ENCODE measurements around the gene EIF2D.

The EIF2D gene

GRCh38 chr1:206600527-206600926 lies 11.7 kb downstream of the EIF2D start:
- H3K4me3 ChIP-seq (ENCODE audit: low read depth, low read length), result no peak overlapping the region
- no peak overlapping the region for H3K27ac ChIP-seq (ENCODE audit: low read depth, low read length)
- H3K9ac ChIP-seq (ENCODE audit: low read depth, low read length), result no peak overlapping the region
- H3K36me3 ChIP-seq (ENCODE audit: control insufficient read depth, insufficient read depth, low read length), result peaks cover 73% of the 10 kb centered on the region
- no peaks in the 10 kb centered on the region for H3K27me3 ChIP-seq (ENCODE audit: control insufficient read depth, insufficient read depth, low read length)
- H3K9me3 ChIP-seq (ENCODE audit: control insufficient read depth, insufficient read depth, low read length), result no peaks in the 10 kb centered on the region
- no peaks in the 10 kb centered on the region for H3K4me1 ChIP-seq (ENCODE audit: control insufficient read depth, insufficient read depth, low read length)

- Histone ChIP-seq H3K27me3 (ENCODE audit: control insufficient read depth, insufficient read depth, low read length) (no peaks in the 10 kb centered on the region), H3K4me3 (ENCODE audit: low read depth, low read length) (no peak overlapping the region), H3K36me3 (ENCODE audit: control insufficient read depth, insufficient read depth, low read length) (peaks cover 87% of the 10 kb centered on the region), H3K4me1 (ENCODE audit: control insufficient read depth, insufficient read depth, low read length) (no peaks in the 10 kb centered on the region), H3K27ac (ENCODE audit: low read depth, low read length) (no peak overlapping the region), H3K9ac (ENCODE audit: low read depth, low read length) (no peak overlapping the region), H3K9me3 (ENCODE audit: control insufficient read depth, insufficient read depth, low read length) (no peaks in the 10 kb centered on the region)
Observed at GRCh38 chr1:206596319-206596666, 16.0 kb downstream of the EIF2D start.

- peaks cover 90% of the 10 kb centered on the region for H3K36me3 ChIP-seq (ENCODE audit: control insufficient read depth, insufficient read depth, low read length)
Observed at GRCh38 chr1:206595581-206596318, 16.5 kb downstream of the EIF2D start.

DNA sequence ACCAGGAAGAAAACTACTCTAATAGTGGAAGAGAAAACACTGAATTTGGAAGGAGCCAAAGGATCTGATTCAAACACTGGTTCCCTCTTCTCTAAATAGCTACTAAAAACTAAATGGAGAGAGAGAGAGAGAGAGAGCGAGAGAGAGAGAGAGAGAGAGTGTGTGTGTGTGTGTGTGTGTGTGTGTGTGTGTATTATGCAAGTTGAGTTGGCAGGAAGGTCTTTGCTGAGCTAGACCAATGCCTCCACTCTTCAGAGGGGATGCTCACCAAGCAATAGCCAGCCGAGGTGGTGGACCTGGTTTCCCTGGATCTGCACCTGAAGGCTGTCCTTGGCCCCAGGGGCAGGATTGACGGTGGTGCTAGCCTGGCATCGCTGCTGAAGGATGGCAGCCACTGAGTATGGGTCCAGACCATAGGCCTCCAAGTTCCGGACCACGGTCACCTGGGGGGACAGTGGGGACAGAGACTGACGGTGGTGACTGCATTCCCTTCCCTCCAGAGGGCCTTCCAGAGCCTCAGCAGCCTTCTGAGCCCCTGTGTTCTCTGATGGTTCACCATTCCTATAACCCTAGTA lies 18.8 kb downstream of the EIF2D start:
- Histone ChIP-seq H3K27ac (ENCODE audit: low read depth, low read length) (no peak overlapping the region), H3K9ac (ENCODE audit: low read depth, low read length) (no peak overlapping the region), H3K27me3 (ENCODE audit: control insufficient read depth, insufficient read depth, low read length) (no peaks in the 10 kb centered on the region), H3K4me3 (ENCODE audit: low read depth, low read length) (no peak overlapping the region), H3K9me3 (ENCODE audit: control insufficient read depth, insufficient read depth, low read length) (no peaks in the 10 kb centered on the region), H3K36me3 (ENCODE audit: control insufficient read depth, insufficient read depth, low read length) (peaks cover 82% of the 10 kb centered on the region), H3K4me1 (ENCODE audit: control insufficient read depth, insufficient read depth, low read length) (no peaks in the 10 kb centered on the region)

More at GRCh38 chr1:206595581-206596318, 16.5 kb downstream of the EIF2D start:
- Histone ChIP-seq H3K9me3 (ENCODE audit: control insufficient read depth, insufficient read depth, low read length) (no peaks in the 10 kb centered on the region), H3K4me1 (ENCODE audit: control insufficient read depth, insufficient read depth, low read length) (no peaks in the 10 kb centered on the region), H3K9ac (ENCODE audit: low read depth, low read length) (no peak overlapping the region), H3K27ac (ENCODE audit: low read depth, low read length) (no peak overlapping the region), H3K4me3 (ENCODE audit: low read depth, low read length) (no peak overlapping the region), H3K27me3 (ENCODE audit: control insufficient read depth, insufficient read depth, low read length) (no peaks in the 10 kb centered on the region)

DNA sequence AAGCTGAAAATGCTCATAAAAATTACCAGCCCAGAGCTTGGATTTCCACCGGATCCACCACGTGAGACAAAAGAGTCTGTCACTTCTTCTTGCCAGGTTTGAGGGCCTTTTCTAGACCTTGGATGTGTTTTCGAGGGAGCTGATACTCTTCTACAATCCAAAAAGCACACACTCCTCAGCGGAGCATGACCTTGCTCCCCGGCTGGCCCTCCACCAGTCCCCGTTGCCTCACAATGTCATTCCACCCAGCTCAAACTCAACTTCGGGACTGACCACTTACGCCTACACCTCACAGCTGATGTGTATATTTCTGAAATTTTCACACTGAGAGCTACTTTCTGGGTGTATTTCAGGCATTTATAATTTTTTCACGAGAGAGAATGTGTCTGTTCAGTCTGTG lies 20.6 kb downstream of the EIF2D start:
- Histone ChIP-seq H3K4me3 (ENCODE audit: low read depth, low read length) (no peak overlapping the region), H3K4me1 (ENCODE audit: control insufficient read depth, insufficient read depth, low read length) (no peaks in the 10 kb centered on the region), H3K9me3 (ENCODE audit: control insufficient read depth, insufficient read depth, low read length) (no peaks in the 10 kb centered on the region), H3K27ac (ENCODE audit: low read depth, low read length) (no peak overlapping the region), H3K27me3 (ENCODE audit: control insufficient read depth, insufficient read depth, low read length) (no peaks in the 10 kb centered on the region), H3K36me3 (ENCODE audit: control insufficient read depth, insufficient read depth, low read length) (peaks cover 70% of the 10 kb centered on the region), H3K9ac (ENCODE audit: low read depth, low read length) (no peak overlapping the region)

DNA sequence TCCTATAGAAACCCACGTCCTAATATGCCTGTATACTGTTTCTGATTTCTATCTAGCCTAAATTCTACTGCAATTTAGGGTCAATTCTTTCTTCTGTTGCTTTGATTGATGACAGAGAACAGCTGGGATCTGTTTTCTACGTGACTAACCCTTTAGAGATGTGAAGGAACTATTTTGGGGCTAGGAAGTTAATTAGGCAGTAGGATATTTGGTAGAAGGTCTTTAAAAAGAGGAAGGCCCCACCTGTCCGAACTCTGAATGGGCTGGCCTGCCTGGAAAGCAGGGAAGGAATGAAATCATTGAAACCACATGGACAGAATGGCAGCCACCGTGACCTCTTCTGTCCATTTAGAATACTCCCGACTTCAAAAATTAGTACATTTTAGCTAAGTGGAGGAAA lies 21.0 kb downstream of the EIF2D start:
- Histone ChIP-seq H3K9ac (ENCODE audit: low read depth, low read length) (no peak overlapping the region), H3K36me3 (ENCODE audit: control insufficient read depth, insufficient read depth, low read length) (peaks cover 66% of the 10 kb centered on the region), H3K27ac (ENCODE audit: low read depth, low read length) (no peak overlapping the region), H3K4me3 (ENCODE audit: low read depth, low read length) (no peak overlapping the region), H3K4me1 (ENCODE audit: control insufficient read depth, insufficient read depth, low read length) (no peaks in the 10 kb centered on the region), H3K27me3 (ENCODE audit: control insufficient read depth, insufficient read depth, low read length) (no peaks in the 10 kb centered on the region), H3K9me3 (ENCODE audit: control insufficient read depth, insufficient read depth, low read length) (no peaks in the 10 kb centered on the region)

- Histone ChIP-seq H3K27ac (ENCODE audit: low read depth, low read length) (no peak overlapping the region), H3K27me3 (ENCODE audit: control insufficient read depth, insufficient read depth, low read length) (no peaks in the 10 kb centered on the region), H3K9me3 (ENCODE audit: control insufficient read depth, insufficient read depth, low read length) (no peaks in the 10 kb centered on the region), H3K4me3 (ENCODE audit: low read depth, low read length) (no peak overlapping the region), H3K4me1 (ENCODE audit: control insufficient read depth, insufficient read depth, low read length) (no peaks in the 10 kb centered on the region), H3K36me3 (ENCODE audit: control insufficient read depth, insufficient read depth, low read length) (peaks cover 56% of the 10 kb centered on the region), H3K9ac (ENCODE audit: low read depth, low read length) (no peak overlapping the region)
Observed at GRCh38 chr1:206590025-206590758, 22.1 kb downstream of the EIF2D start.

DNA sequence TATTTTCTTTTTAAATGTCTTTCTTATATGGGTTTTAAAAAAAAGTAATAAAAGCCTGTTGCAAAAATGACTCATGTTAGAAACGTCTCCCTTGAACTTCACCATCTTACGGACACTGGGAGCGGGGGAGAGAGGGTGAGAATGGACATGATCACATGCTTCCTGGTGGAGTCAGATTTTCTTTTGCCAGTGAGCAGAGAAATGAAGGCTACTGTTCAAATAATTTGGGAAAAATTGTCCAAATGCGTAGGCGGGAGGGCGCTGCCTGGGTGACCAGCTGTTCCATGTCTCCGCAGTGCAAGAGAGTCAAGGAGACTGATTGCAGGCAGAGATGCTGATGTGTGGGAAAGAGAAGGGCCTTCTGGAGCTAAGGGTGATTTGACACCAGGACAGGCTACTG lies 23.1 kb downstream of the EIF2D start:
- Histone ChIP-seq H3K27me3 (ENCODE audit: control insufficient read depth, insufficient read depth, low read length) (no peaks in the 10 kb centered on the region), H3K27ac (ENCODE audit: low read depth, low read length) (no peak overlapping the region), H3K4me1 (ENCODE audit: control insufficient read depth, insufficient read depth, low read length) (no peaks in the 10 kb centered on the region), H3K4me3 (ENCODE audit: low read depth, low read length) (no peak overlapping the region), H3K36me3 (ENCODE audit: control insufficient read depth, insufficient read depth, low read length) (peaks cover 46% of the 10 kb centered on the region), H3K9ac (ENCODE audit: low read depth, low read length) (no peak overlapping the region), H3K9me3 (ENCODE audit: control insufficient read depth, insufficient read depth, low read length) (no peaks in the 10 kb centered on the region)

DNA sequence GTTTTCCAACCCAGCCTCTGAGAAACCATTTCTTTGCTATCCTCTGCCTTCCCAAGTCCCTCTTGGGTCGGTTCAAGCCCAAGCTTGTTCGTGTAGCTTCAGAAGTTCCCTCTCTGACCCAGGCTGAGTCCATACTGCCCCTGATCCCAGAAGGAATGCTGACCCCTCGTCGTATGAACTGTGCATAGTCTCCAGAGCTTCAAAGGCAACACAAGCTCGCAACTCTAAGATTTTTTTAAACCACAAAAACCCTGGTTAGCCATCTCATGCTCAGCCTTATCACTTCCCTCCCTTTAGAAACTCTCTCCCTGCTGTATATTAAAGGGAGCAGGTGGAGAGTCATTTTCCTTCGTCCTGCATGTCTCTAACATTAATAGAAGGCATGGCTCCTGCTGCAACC lies 23.8 kb downstream of the EIF2D start:
- Histone ChIP-seq H3K4me3 (ENCODE audit: low read depth, low read length) (no peak overlapping the region), H3K27me3 (ENCODE audit: control insufficient read depth, insufficient read depth, low read length) (no peaks in the 10 kb centered on the region), H3K4me1 (ENCODE audit: control insufficient read depth, insufficient read depth, low read length) (peaks cover under 1% of the 10 kb centered on the region; the same call in 1 of the 2 replicates), H3K9me3 (ENCODE audit: control insufficient read depth, insufficient read depth, low read length) (no peaks in the 10 kb centered on the region), H3K27ac (ENCODE audit: low read depth, low read length) (no peak overlapping the region), H3K9ac (ENCODE audit: low read depth, low read length) (no peak overlapping the region), H3K36me3 (ENCODE audit: control insufficient read depth, insufficient read depth, low read length) (peaks cover 41% of the 10 kb centered on the region)

DNA sequence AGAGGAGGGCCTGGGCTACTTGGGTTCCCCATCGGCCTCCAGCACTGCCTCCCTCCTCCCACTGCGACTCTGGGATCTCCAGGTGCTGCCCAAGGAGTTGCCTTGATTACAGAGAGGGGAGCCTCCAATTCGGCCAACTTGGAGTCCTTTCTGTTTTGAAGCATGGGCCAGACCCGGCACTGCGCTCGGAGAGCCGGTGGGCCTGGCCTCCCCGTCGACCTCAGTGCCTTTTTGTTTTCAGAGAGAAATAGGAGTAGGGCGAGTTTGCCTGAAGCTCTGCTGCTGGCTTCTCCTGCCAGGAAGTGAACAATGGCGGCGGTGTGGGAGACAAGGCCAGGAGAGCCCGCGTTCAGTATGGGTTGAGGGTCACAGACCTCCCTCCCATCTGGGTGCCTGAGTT lies 24.4 kb downstream of the EIF2D start:
- Histone ChIP-seq H3K9ac (ENCODE audit: low read depth, low read length) (no peak overlapping the region), H3K4me1 (ENCODE audit: control insufficient read depth, insufficient read depth, low read length) (peaks cover 2% of the 10 kb centered on the region; the same call in 1 of the 2 replicates), H3K27me3 (ENCODE audit: control insufficient read depth, insufficient read depth, low read length) (no peaks in the 10 kb centered on the region), H3K36me3 (ENCODE audit: control insufficient read depth, insufficient read depth, low read length) (peaks cover 35% of the 10 kb centered on the region), H3K27ac (ENCODE audit: low read depth, low read length) (no peak overlapping the region), H3K4me3 (ENCODE audit: low read depth, low read length) (no peak overlapping the region), H3K9me3 (ENCODE audit: control insufficient read depth, insufficient read depth, low read length) (no peaks in the 10 kb centered on the region)
